B cell (primary cell): ENCODE data around the gene NME7. TPM values are rescaled to one million over a fixed set of nuclear protein-coding genes. Genes with fewer than 3 reads are reported as not detected.

Experiments used
- ATAC-seq: fragments of 200-7000 bp; cut with Tn5 transposase; one replicate; pipeline ENCODE4 v1.10.0; 2021; ENCODE audit warnings: low read depth, mild to moderate bottlenecking, moderate number of reproducible peaks, moderate library complexity
- CTCF ChIA-PET: fragments of 350-600 bp; sonication (Branson Sonifier 250); formaldehyde crosslinking; loops from one replicate; lab custom pipeline; 2021; ENCODE audit warnings: antibody characterized with exemption, inconsistent platforms; lab: Charles Lee
- POLR2A ChIA-PET: fragments of 350-600 bp; sonication (Branson Sonifier 250); formaldehyde crosslinking; loops from one replicate; lab custom pipeline; 2021; ENCODE audit warnings: antibody characterized with exemption; lab: Charles Lee
- DNase-seq: peaks from one replicate; pipeline ENCODE4 v3.0.0; 2013
- H2AFZ ChIP-seq: 2 replicates; pipeline ENCODE4 v1.6.1; 2012; ENCODE audit warnings: mild to moderate bottlenecking, low read depth, low read length; ENCODE audit not compliant: insufficient read depth, poor library complexity, severe bottlenecking
- H3K27ac ChIP-seq, 2 donors: 1 replicate in 1 of 2; 2 replicates in 1 of 2; pipeline ENCODE4 v1.5.1; 2012 to 2013; ENCODE audit warnings: low read length in 2 of 2, mild to moderate bottlenecking in 2 of 2, moderate library complexity in 1 of 2
- H3K27me3 ChIP-seq, 4 experiments: fragments of 200-600 bp in 1 of 4; sonication (generic) in 1 of 4; replicated peaks in 1 of 4; 1 replicate in 2 of 4; 2 replicates in 2 of 4; pipeline versions ENCODE4 v1.6.1 to v1.7.0; 2013 to 2016; ENCODE audit warnings: low read length in 3 of 4, mild to moderate bottlenecking in 2 of 4, mixed read lengths in 1 of 4, moderate library complexity in 1 of 4; ENCODE audit not compliant: insufficient read depth in 4 of 4, control insufficient read depth in 3 of 4; ENCODE audit errors: control extremely low read depth in 1 of 4
- H3K36me3 ChIP-seq, 2 experiments: replicated peaks in 1 of 2; 1 replicate in 1 of 2; 2 replicates in 1 of 2; pipeline versions ENCODE4 v1.6.1 to v1.7.1; 2013; ENCODE audit warnings: low read length in 1 of 2; ENCODE audit not compliant: insufficient read depth in 2 of 2, control insufficient read depth in 1 of 2; ENCODE audit errors: control extremely low read depth in 1 of 2, extremely low read depth in 1 of 2
- H3K4me1 ChIP-seq, 2 donors: fragments of 200-600 bp in 1 of 2; sonication (generic) in 1 of 2; 1 replicate in 1 of 2; 2 replicates in 1 of 2; pipeline versions ENCODE4 v1.5.1 to v1.6.1; 2013 to 2017; ENCODE audit warnings: low read length in 2 of 2; ENCODE audit not compliant: control insufficient read depth in 2 of 2, insufficient read depth in 2 of 2
- H3K4me2 ChIP-seq: replicated peaks from 2 replicates; pipeline ENCODE3; 2012; ENCODE audit warnings: mild to moderate bottlenecking, low read depth, low read length; ENCODE audit not compliant: poor library complexity, severe bottlenecking
- H3K4me3 ChIP-seq, 5 experiments: fragments of 200-600 bp in 1 of 5; sonication (generic) in 1 of 5; 1 replicate in 3 of 5; 2 replicates in 2 of 5; pipeline versions ENCODE4 v1.5.1 to v1.7.0; 2011 to 2016; ENCODE audit warnings: low read length in 4 of 5, mild to moderate bottlenecking in 4 of 5, low read depth in 2 of 5, control low read depth in 1 of 5, moderate library complexity in 1 of 5; ENCODE audit not compliant: insufficient read depth in 1 of 5; ENCODE audit errors: control extremely low read depth in 1 of 5, extremely low read depth in 1 of 5
- H3K79me2 ChIP-seq: fragments of 200-600 bp; sonication (generic); one replicate; pipeline ENCODE4 v1.6.0; 2016; ENCODE audit warnings: low read length; ENCODE audit not compliant: control insufficient read depth, insufficient read depth
- H3K9ac ChIP-seq: fragments of 200-600 bp; sonication (generic); 2 replicates; pipeline ENCODE4 v1.6.1; 2017; ENCODE audit warnings: mild to moderate bottlenecking, low read length, moderate library complexity
- H3K9me3 ChIP-seq, 3 donors: one replicate each; pipeline versions ENCODE4 v1.6.1 to v1.7.1; 2013; ENCODE audit warnings: low read length in 2 of 3; ENCODE audit not compliant: control insufficient read depth in 2 of 3, insufficient read depth in 1 of 3; ENCODE audit errors: control extremely low read depth in 1 of 3
- H4K20me1 ChIP-seq: 2 replicates; pipeline ENCODE4 v1.6.0; 2012; ENCODE audit warnings: mild to moderate bottlenecking, low read length; ENCODE audit not compliant: insufficient read depth, control insufficient read depth, poor library complexity, severe bottlenecking
- H3K27ac Mint-ChIP-seq: one replicate; pipeline ENCODE4 v1.8.0; 2021; ENCODE audit warnings: mixed read lengths
- H3K27me3 Mint-ChIP-seq: one replicate; pipeline ENCODE4 v1.8.0; 2021; ENCODE audit warnings: mixed read lengths
- H3K4me1 Mint-ChIP-seq: one replicate; pipeline ENCODE4 v1.8.0; 2021; ENCODE audit warnings: mixed read lengths
- H3K4me3 Mint-ChIP-seq: one replicate; pipeline ENCODE4 v1.8.0; 2021; ENCODE audit warnings: mixed read lengths
- H3K9me3 Mint-ChIP-seq: one replicate; pipeline ENCODE4 v1.8.0; 2022; ENCODE audit warnings: mixed read lengths; ENCODE audit not compliant: insufficient read depth
- EZH2 ChIP-seq: IDR thresholded peaks from 2 replicates; pipeline ENCODE4 v1.6.1; 2012; ENCODE audit warnings: borderline replicate concordance, low read depth, mild to moderate bottlenecking, moderate library complexity, low read length; ENCODE audit not compliant: insufficient read depth, poor library complexity, severe bottlenecking
- WGBS: methylation state at CpG from one replicate; pipeline ENCODE4 v1.1.5; 2013; ENCODE audit warnings: missing lambda C conversion rate; ENCODE audit not compliant: insufficient coverage; 5-methylcytosine and 5-hydroxymethylcytosine counted together
- intact Hi-C: fragments of 100-400 bp; cut with micrococcal nuclease; formaldehyde crosslinking; loops from one replicate; pipeline ENCODE4 v1.10.0; 2022
- polyA plus RNA-seq: library from polyadenylated mRNA; depleted of rRNA; stranded (reverse); fragments of >200 nt; gene quantifications from 2 replicates; pipeline ENCODE4 v1.2.3, GENCODE V29; 2012
- total RNA-seq, 2 donors: library from RNA; stranded (reverse); fragments of 120-200 nt in 1 of 2; gene quantifications; 1 replicate in 1 of 2; 2 replicates in 1 of 2; pipeline versions ENCODE4 v1.2.3 to v1.2.4, GENCODE V29; 2013 to 2022
- TF ChIP-seq, protein P1 (sequence below): fragments of 200-600 bp; IDR thresholded peaks from one replicate; pipeline ENCODE4 v1.8.0; 2022; ENCODE audit warnings: antibody characterized with exemption, mild to moderate bottlenecking

Gene NME7
- total and polyA plus RNA-seq, 2 donors (not counting 1 experiment from before 2014, with no cell fraction given): 3.3 to 14.3 TPM

GRCh38 chr1:169132512-169133227 is 234.9 kb downstream of the NME7 start:
- H3K27me3 ChIP-seq: no peaks in the 10 kb centered on the region
- no peaks in the 10 kb centered on the region for H3K9me3 ChIP-seq
- Mint-ChIP-seq H3K9me3 (no peaks in the 10 kb centered on the region), H3K4me3 (no peak overlapping the region), H3K4me1 (no peaks in the 10 kb centered on the region), H3K27ac (no peak overlapping the region), H3K27me3 (no peaks in the 10 kb centered on the region)
- H2AFZ ChIP-seq: no peak overlapping the region
- no peaks in the 10 kb centered on the region for H3K79me2 ChIP-seq
- H4K20me1 ChIP-seq: no peaks in the 10 kb centered on the region
- 100% methylated on average over 2 of the region's 4 CpGs for WGBS
- H3K27ac ChIP-seq: no peak overlapping the region
- CTCF ChIA-PET: no interaction called here
- POLR2A ChIA-PET: no interaction called here
- no peaks in the 10 kb centered on the region for H3K4me1 ChIP-seq
- no peak overlapping the region for H3K4me2 ChIP-seq
- ATAC-seq (no peak), DNase-seq (no peak)
- intact Hi-C loops: no loop called here
- H3K36me3 ChIP-seq: no peaks in the 10 kb centered on the region
- H3K4me3 ChIP-seq: no peak overlapping the region
- no peak for TF ChIP-seq EZH2
- TF ChIP-seq, protein P1, sequence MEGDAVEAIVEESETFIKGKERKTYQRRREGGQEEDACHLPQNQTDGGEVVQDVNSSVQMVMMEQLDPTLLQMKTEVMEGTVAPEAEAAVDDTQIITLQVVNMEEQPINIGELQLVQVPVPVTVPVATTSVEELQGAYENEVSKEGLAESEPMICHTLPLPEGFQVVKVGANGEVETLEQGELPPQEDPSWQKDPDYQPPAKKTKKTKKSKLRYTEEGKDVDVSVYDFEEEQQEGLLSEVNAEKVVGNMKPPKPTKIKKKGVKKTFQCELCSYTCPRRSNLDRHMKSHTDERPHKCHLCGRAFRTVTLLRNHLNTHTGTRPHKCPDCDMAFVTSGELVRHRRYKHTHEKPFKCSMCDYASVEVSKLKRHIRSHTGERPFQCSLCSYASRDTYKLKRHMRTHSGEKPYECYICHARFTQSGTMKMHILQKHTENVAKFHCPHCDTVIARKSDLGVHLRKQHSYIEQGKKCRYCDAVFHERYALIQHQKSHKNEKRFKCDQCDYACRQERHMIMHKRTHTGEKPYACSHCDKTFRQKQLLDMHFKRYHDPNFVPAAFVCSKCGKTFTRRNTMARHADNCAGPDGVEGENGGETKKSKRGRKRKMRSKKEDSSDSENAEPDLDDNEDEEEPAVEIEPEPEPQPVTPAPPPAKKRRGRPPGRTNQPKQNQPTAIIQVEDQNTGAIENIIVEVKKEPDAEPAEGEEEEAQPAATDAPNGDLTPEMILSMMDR: no peak
- H3K9ac ChIP-seq: no peak overlapping the region

DNA sequence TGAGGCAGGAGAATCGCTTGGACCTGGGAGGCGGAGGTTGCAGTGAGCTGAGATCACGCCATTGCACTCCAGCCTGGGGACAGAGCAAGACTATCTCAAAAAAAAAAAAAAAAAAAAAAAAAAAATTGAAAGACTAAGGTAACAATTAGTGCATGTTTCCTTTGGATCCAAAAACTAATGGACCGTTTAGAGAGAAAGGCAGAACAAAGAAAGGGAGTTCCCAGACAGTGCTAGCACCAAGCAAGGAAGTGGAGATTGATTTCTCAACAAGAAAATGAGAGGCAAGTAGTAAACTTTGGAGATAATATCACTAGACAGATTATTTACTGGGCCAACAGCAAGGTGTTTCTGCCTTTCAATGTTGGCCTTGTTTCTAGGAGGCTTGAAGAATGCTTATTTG is 236.9 kb downstream of the NME7 start:
- H3K9ac ChIP-seq: no peak overlapping the region
- no peaks in the 10 kb centered on the region for H3K4me1 ChIP-seq
- POLR2A ChIA-PET: no interaction called here
- peaks cover 2% of the 10 kb centered on the region for H3K27me3 Mint-ChIP-seq
- H3K4me3 ChIP-seq: no peak overlapping the region
- no peaks in the 10 kb centered on the region for H4K20me1 ChIP-seq
- H3K79me2 ChIP-seq: no peaks in the 10 kb centered on the region
- H3K27ac Mint-ChIP-seq: no peak overlapping the region
- no peaks in the 10 kb centered on the region for H3K4me1 Mint-ChIP-seq
- no peak overlapping the region for H3K27ac ChIP-seq
- no peaks in the 10 kb centered on the region for H3K36me3 ChIP-seq
- no peaks in the 10 kb centered on the region for H3K9me3 Mint-ChIP-seq
- no peaks in the 10 kb centered on the region for H3K9me3 ChIP-seq
- H3K27me3 ChIP-seq: no peaks in the 10 kb centered on the region
- no peak overlapping the region for H3K4me2 ChIP-seq
- ATAC-seq (no peak), DNase-seq (no peak)
- intact Hi-C loops: no loop called here
- H2AFZ ChIP-seq: no peak overlapping the region
- CTCF ChIA-PET: no interaction called here
- no peak for TF ChIP-seq EZH2
- TF ChIP-seq, protein P1: no peak
- no CpG with 5 or more reads among the region's 4 CpGs for WGBS
- no peak overlapping the region for H3K4me3 Mint-ChIP-seq
